ENCODE data around the gene NUDT7.

Gene NUDT7

DNA sequence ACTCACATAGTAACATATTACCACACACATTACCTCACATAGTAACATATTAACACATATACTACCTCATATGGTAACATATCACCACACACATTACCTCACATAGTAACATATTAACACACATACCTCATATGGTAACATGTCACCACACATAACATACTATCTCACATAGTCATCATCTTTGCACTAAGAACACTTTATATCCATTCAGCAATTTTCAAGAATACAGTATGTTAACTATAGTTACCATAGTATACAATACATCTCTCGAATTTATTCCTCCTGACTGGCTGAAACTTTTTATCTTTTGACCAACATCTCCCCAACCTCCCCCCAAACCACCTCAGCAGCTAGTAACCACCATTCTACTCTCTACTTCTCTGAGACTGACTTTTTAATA, 7.6 kb downstream of the NUDT7 start:
- DNase-seq, result no peak

- DNase-seq, result no peak
These were observed 10.1 kb downstream of the NUDT7 start for GRCh38 chr16:77732241-77732946.

- DNase-seq, result no peak
These were observed 14.6 kb downstream of the NUDT7 start for GRCh38 chr16:77736879-77737278.

DNA sequence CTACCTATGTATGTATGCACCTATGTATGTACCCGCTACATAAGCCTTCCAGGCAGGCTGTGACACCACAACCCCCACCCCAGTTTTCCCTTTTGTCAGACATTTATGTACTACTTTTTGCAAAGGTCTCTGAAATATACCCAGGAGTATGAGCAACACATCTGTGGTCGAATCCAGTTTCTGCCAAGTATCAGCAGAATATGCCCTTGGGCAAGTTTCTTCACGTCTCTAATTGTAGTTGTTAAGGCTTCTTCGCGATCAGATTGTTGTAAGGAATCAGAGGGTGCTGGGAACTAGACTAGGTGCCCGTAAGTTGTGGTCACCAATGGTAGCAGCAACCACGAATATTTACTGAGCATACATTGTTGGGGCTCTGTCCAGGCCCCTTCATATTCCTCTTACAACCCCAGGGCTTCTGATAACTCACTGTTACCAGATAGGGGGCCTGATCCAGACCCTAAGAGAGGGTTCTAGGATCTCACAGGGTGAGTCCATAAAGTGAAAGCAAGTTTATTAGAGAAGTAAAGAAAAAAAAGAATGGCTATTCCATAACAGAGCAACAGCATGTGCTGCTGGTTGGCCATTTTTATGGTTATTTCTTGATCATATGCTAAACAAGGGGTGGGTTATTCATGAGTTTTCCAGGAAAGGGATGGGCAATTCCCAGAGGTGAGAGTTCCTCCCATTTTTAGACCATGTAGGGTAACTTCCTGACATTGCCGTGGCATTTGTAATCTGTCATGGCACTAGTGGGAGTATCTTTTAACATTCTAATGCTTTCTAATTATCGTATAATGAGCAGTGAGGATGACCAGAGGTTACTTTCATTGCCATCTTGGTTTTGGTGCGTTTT, 16.6 kb downstream of the NUDT7 start:
- no peak for DNase-seq

- no peak for DNase-seq
These were observed 17.2 kb downstream of the NUDT7 start for GRCh38 chr16:77739559-77739892.

DNA sequence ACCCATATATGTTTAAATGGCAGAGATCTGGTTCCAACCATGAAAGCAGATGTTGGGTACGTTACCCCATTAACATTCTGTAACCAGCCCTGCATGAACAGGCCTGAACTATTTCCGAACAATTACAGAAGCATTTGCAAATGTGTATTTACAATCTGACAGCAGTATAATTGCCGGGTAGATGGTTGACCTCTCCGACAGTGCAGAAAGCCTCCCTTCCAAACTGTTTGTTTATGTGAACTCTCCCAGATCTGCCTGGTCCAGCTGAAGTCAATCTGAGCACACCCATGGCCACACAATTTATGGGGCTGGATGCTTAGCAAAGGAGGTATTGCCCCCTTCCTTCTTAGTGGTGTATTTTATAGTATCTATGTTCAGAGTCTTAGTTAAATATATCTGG, 21.8 kb downstream of the NUDT7 start:
- no peak for DNase-seq

DNA sequence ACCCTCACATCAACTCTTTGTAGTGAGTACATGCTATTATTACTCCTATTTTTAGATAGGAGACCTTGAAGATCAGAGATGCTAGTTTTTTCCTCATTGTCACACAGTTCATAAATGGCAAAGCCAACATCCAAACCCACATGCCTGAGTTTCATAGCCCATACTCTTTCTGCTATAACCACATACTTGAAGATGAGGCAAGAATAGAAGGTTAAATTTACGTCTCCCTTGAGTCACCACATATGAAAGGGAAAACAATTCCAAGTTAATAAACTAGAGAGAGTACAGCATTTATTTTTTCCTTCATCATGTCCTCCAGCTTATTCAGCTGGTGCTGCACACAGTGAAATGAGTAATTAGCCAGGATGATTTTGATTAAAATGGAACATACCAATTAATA, 23.7 kb downstream of the NUDT7 start:
- no peak for DNase-seq

DNA sequence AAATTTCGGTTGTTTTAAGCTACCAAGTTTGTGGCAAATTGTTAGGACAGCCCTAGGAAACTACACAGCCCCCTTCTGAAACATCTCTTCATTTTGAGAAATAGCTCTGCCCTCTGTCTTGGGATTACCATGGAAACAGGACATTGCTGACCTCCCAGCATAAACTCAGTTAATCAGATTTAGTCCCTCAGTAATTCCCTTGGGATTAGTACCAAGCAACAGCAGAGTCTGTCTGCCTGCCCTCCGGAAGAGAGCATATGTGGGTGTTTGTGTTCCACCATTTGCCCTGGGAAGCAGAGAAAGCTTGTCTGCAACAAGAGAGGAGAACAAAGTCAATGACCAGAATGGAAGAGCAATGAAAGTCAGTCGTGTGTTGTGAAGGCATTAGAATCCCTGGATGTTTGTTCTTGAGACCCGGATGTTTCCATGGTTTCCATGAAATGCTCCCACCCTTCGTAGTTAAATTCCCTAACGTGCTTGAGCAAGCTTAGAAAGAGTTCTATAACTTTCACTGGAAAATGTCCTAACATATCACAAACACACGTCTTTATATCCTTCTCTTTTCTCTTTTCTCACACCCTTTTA, 26.2 kb downstream of the NUDT7 start:
- no peak for DNase-seq

- DNase-seq, result no peak
These were observed 27.1 kb downstream of the NUDT7 start for GRCh38 chr16:77749415-77749814.

DNA sequence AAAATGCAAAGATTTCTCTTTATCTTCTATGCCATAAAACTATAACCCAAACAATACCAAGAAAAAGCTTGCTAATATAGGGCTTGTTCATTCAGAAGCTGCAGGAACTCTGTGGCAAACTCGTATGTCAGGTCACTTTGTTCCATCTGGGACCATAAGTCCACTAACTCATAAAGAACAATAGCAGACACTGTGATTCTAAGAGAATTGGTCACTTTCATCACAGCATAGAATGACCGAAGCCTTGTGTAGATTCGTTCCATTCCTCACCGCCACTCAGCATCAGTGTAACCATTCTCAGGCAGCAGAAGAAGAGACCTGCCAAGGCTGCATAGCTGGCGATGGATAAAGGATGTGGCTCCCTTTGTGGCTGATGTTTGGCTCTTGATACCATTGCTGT, 35.7 kb downstream of the NUDT7 start:
- DNase-seq, result no peak

- no peak for DNase-seq
These were observed 36.2 kb downstream of the NUDT7 start for GRCh38 chr16:77758508-77758907.

DNA sequence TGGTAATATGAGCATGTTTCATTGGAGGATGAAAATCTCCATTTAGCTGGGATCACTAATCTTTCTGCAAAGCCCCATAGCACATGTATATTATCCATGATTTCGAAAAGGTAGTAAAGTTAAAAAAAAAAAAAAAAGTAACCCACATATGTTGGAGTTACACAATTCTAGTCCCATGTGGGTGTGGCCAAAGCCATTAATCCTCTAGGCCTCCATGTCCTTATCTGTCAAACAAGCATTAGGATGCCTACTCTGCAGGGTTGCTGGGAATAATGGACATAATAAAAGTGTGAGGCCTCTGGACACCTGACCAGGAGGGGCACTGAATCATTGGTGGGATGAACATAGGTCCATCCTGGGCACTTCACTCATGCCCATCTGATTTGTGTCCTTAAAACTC, 36.9 kb downstream of the NUDT7 start:
- no peak for DNase-seq

DNA sequence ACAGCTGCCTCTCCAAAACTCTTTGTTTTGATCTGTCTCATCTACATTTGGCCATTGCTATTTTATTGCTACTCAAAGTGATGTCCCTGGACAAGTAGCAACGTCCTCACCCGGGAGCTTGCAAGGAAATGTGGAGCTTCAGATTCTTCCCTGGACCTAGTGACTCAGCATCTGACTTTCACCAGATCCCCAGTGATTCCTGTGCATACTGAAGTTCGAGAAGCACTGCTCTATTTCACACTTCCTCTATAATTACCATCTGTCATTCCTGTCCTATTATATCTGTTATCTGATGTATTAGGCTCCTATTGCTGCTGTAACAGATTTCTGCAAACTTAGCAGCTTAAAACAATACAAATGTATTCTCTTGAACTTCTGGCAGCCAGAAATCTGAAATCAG, 37.5 kb downstream of the NUDT7 start:
- DNase-seq, result no peak

GRCh38 chr16:77760800-77761199, 38.5 kb downstream of the NUDT7 start:
- DNase-seq, result no peak

DNA sequence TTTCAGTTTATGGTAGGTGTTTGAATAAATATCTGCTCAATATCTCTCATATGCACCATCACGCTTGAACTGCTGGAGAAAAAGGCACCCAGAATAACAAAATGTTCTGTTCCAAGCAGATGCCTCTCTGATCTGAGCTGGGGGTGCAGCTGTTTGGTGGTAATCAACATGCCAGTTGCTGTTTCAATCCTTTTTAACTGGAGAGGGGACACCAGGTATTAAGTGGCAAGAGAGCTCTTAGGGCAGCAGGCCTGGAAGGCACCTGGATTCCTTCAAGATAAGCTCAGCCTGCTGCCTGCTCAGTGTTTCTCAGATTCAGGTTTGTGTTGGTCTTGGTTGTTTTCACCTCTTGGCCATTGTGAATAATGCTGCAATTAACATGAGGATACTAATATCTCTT, 38.9 kb downstream of the NUDT7 start:
- DNase-seq, result no peak

- DNase-seq, result no peak
These were observed 39.9 kb downstream of the NUDT7 start for GRCh38 chr16:77762262-77762661.

DNA sequence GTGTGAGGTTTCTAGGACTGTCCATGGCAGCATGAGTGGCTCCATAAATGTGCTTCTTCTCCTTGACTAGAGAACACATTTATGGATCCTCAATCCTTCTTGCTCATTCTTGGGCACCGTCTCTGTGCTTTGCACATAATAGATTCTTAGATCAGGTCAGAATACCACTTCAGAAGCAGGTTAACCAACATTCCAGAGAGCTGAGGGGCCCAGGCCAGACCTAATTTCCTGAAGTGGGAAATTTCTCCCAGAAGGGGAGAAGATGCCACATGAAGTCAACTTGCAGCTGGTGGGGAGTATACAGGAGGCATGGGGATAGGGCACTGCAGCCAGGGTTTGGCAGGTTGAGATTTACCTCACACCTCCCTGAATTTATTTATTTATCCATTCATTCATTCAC, 41.7 kb downstream of the NUDT7 start:
- DNase-seq, result no peak

GRCh38 chr16:77767211-77767610, 44.9 kb downstream of the NUDT7 start:
- DNase-seq, result no peak

- no peak for DNase-seq
These were observed 45.5 kb downstream of the NUDT7 start for GRCh38 chr16:77767826-77768225.

- DNase-seq, result no peak
These were observed 53.9 kb downstream of the NUDT7 start for GRCh38 chr16:77775911-77776909.

- DNase-seq, result no peak
These were observed 55.4 kb downstream of the NUDT7 start for GRCh38 chr16:77777745-77778144.

DNA sequence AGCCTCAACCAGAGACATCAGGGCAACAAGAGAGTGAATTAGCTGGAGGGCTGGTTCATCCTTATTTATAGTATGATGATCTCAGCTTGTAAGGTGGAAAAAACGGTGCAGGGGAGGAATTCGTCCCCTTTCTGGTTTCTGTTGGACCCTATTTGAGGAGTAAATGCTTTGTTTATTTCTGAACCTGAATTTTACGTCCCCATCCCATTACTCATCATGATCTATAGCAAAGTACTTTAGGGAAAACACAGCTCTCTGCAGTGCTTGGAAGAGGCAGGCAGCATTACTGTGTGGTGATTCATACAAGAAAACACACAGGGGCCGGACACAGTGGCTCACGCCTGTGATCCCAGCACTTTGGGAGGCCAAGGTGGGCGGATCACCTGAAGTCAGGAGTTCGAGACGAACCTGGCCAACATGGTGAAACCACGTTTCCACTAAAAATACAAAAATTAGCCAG, 58.1 kb downstream of the NUDT7 start:
- no peak for DNase-seq

GRCh38 chr16:77781091-77781490, 58.8 kb downstream of the NUDT7 start:
- DNase-seq, result no peak

Data from CD4-positive, alpha-beta T cell treated with Interleukin-12 subunit alpha and Interleukin-12 subunit beta, for 1 hour (primary cell).